Caki2 (cell line): ENCODE measurements around the gene SWI5. TPM values are rescaled to one million over a fixed set of nuclear protein-coding genes. Genes with fewer than 3 reads are reported as not detected.
A peak's percentile ranks its signal among the peaks of the same experiment; 100 is the strongest.
"Not testable (repeated sequence)": the region's sequence is repeated elsewhere in the genome, so short reads cannot be mapped to it uniquely, and the experiment has no call there.

ENCODE experiments used
- DNase-seq: peaks from one replicate; pipeline ENCODE4 v3.0.0-alpha.2; 2015; ENCODE audit warnings: low read depth
- in situ Hi-C: cut with HindIII; loops from 2 replicates; pipeline ENCODE4 v1.10.0; 2016; ENCODE audit warnings: low sequenced_read_pairs, low pct_unique_long_range_greater_than_20kb, mixed read lengths
- total RNA-seq: library from RNA; depleted of rRNA; stranded (reverse); fragments of >200 nt; shearing (Covaris generic); gene quantifications from 2 replicates; pipeline ENCODE4 v1.2.3, GENCODE V29; 2014; ENCODE audit warnings: low replicate concordance; rRNA removed

Gene SWI5
- total RNA-seq = 97.2 and 141 TPM in 2 replicates

- DNase-seq = peak; percentile 97
- in situ Hi-C loops = no loop called here
These were observed at the start of gene SWI5 for GRCh38 chr9:128276008-128276573. Gene SWI5 (plus strand): TSS chr9:128276276.

GRCh38 chr9:128226412-128226801 is 49.7 kb upstream of the SWI5 start:
- no peak for DNase-seq
- in situ Hi-C loops = no loop called here

- DNase-seq, in situ Hi-C loops: not testable (repeated sequence)
These were observed 45.2 kb upstream of the SWI5 start for GRCh38 chr9:128230897-128231296.

GRCh38 chr9:128231638-128232527 is 44.2 kb upstream of the SWI5 start:
- in situ Hi-C loops = no loop called here

GRCh38 chr9:128232528-128233428 is 43.3 kb upstream of the SWI5 start:
- in situ Hi-C loops = no loop called here
- DNase-seq = no peak

More at GRCh38 chr9:128231638-128232527, 44.2 kb upstream of the SWI5 start:
- DNase-seq = no peak

- in situ Hi-C loops = no loop called here
- DNase-seq = no peak
These were observed 42.2 kb upstream of the SWI5 start for GRCh38 chr9:128233817-128234406.

GRCh38 chr9:128242124-128242523 is 34.0 kb upstream of the SWI5 start:
- in situ Hi-C loops = no loop called here
- DNase-seq = no peak

GRCh38 chr9:128242828-128243214 is 33.3 kb upstream of the SWI5 start:
- DNase-seq = no peak
- in situ Hi-C loops = no loop called here

- in situ Hi-C loops = no loop called here
- no peak for DNase-seq
These were observed 32.7 kb upstream of the SWI5 start for GRCh38 chr9:128243215-128244018.

- in situ Hi-C loops = no loop called here
- DNase-seq = no peak
These were observed 31.8 kb upstream of the SWI5 start for GRCh38 chr9:128244091-128244836.

GRCh38 chr9:128244837-128245231 is 31.2 kb upstream of the SWI5 start:
- in situ Hi-C loops = no loop called here
- DNase-seq = no peak

- DNase-seq = no peak
- in situ Hi-C loops = no loop called here
These were observed 30.5 kb upstream of the SWI5 start for GRCh38 chr9:128245421-128246151.

GRCh38 chr9:128246471-128246870 is 29.6 kb upstream of the SWI5 start:
- DNase-seq = no peak
- in situ Hi-C loops = no loop called here

GRCh38 chr9:128247226-128247803 is 28.8 kb upstream of the SWI5 start:
- in situ Hi-C loops = no loop called here
- no peak for DNase-seq

GRCh38 chr9:128249558-128249907 is 26.5 kb upstream of the SWI5 start:
- in situ Hi-C loops = no loop called here
- no peak for DNase-seq
